BJ (cell line): ENCODE data around the gene PPP1R9A. TPM values are rescaled to one million over a fixed set of nuclear protein-coding genes. Genes with fewer than 3 reads are reported as not detected.

ENCODE experiments used
- CTCF ChIA-PET: fragments of 350-600 bp; formaldehyde crosslinking; extraction: SDS; loops from one replicate; lab custom pipeline; 2021; ENCODE audit warnings: antibody characterized with exemption, inconsistent platforms; lab: Yijun Ruan, JAX
- POLR2A ChIA-PET: fragments of 300-600 bp; sonication (Branson Sonifier 250); formaldehyde crosslinking; extraction: SDS; loops from one replicate; lab custom pipeline; 2021; ENCODE audit warnings: antibody characterized with exemption; lab: Charles Lee
- DNase-seq: peaks from one replicate; pipeline ENCODE4 v3.0.0-alpha.2; 2011; ENCODE audit warnings: low read depth
- H3K27me3 ChIP-seq: 2 replicates; pipeline ENCODE4 v1.6.0; 2011; ENCODE audit warnings: low read length; ENCODE audit not compliant: control insufficient read depth, insufficient read depth
- H3K36me3 ChIP-seq: 2 replicates; pipeline ENCODE4 v1.5.1; 2011; ENCODE audit warnings: low read length; ENCODE audit not compliant: control insufficient read depth, insufficient read depth
- H3K4me3 ChIP-seq: 2 replicates; pipeline ENCODE4 v1.5.1; 2011; ENCODE audit warnings: low read depth, mild to moderate bottlenecking, control low read depth, low read length
- polyA plus RNA-seq: library from polyadenylated mRNA; depleted of rRNA; stranded (reverse); fragments of >200 nt; gene quantifications from 2 replicates; pipeline ENCODE4 v1.2.3, GENCODE V29; 2011
- TF ChIP-seq, protein P1 (sequence below): IDR thresholded peaks from 2 replicates; pipeline ENCODE4 v1.5.1; 2011; ENCODE audit warnings: low read depth, mild to moderate bottlenecking, control low read depth, inconsistent platforms, low read length, moderate library complexity; ENCODE audit not compliant: insufficient read depth

The PPP1R9A gene
- polyA plus RNA-seq, 1 experiment: 0.09 TPM

DNA sequence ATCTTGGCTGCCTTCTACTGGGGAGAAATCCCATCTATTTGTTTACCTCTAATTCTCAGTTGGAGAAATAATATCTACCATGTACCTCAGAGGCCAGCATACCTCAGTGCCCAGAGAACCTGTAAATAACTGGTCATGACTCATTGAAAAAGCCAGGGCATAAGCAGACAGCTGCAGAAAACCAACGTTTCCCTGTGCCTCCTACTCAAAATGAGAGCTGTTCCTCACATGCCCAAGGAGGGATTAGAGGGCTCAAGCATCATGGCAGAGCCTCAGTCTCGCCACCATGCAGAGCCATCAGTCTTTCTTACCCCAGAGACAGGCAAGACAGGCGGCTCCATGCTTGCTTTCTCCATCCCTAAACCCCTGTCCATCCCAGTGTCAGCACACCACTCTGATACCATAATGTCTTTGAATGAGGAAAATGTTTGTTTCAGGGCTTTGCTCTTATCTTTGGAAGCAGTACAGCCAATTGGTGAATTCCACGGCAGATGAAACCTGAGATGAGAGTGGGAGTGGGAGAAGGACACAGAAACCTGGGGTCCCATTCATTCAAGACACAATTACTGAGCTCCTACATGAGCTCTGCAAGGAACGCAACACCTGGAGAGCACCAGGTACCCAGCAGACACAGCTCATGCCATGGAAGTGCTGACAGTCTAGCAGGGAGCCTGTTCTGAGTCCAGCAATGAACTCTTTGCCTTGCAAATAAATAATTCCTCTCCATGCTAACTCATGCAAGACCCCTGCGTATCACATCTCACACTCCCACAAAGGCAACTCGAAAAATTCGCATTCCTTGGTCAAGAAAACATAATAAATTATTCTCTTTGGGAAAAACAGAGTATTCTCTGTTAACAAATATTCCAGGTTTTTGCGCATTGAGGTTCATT, 395.9 kb downstream of the PPP1R9A start:
- Histone ChIP-seq H3K4me3 (no peak overlapping the region), H3K27me3 (no peaks in the 10 kb centered on the region), H3K36me3 (no peaks in the 10 kb centered on the region)
- TF ChIP-seq, protein P1, sequence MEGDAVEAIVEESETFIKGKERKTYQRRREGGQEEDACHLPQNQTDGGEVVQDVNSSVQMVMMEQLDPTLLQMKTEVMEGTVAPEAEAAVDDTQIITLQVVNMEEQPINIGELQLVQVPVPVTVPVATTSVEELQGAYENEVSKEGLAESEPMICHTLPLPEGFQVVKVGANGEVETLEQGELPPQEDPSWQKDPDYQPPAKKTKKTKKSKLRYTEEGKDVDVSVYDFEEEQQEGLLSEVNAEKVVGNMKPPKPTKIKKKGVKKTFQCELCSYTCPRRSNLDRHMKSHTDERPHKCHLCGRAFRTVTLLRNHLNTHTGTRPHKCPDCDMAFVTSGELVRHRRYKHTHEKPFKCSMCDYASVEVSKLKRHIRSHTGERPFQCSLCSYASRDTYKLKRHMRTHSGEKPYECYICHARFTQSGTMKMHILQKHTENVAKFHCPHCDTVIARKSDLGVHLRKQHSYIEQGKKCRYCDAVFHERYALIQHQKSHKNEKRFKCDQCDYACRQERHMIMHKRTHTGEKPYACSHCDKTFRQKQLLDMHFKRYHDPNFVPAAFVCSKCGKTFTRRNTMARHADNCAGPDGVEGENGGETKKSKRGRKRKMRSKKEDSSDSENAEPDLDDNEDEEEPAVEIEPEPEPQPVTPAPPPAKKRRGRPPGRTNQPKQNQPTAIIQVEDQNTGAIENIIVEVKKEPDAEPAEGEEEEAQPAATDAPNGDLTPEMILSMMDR: no peak
- ChIA-PET POLR2A (no interaction called here), CTCF (no interaction called here)
- DNase-seq: no peak

DNA sequence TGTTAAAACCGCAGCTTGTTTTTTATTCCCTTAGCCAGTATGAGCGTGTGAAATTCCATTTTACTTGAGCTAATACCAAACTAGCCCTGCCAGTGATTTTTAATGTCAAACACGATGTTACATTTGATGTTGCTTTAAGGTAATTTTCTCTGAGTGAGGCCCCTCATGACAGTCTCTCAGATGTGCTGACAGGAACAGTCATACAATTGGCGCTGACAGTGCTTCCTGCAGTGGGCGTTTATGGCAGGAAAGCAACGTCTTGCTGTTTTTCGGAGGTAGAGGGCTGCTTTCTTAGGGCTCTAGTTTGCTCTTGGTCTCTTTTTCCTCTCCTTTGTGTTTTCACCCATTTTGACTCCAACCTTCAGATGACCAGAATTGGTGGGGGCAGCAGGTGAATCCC, 397.6 kb downstream of the PPP1R9A start:
- POLR2A ChIA-PET: no interaction called here
- no peaks in the 10 kb centered on the region for H3K36me3 ChIP-seq
- no peak for DNase-seq
- H3K27me3 ChIP-seq: no peaks in the 10 kb centered on the region
- no peak overlapping the region for H3K4me3 ChIP-seq
- TF ChIP-seq, protein P1: no peak
- CTCF ChIA-PET: no interaction called here

DNA sequence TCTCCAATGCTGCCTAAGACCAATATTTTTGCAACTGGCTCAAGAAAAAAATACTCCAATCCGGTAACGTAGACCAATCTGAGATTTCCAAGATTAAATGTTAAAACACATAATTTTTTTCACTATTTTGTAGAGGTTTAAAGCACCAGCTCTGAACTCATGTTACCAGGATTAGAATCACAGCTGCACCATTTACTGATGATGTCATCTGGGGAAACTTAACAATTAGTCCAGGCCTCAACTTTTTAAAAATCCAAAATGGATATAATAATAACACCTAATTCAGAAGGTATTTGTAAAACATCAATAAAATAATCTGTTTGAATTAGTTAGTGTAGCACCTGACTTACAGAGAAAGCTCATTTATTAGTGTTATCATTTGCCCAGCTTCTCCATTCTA, 402.6 kb downstream of the PPP1R9A start:
- no peak overlapping the region for H3K4me3 ChIP-seq
- H3K27me3 ChIP-seq: no peaks in the 10 kb centered on the region
- H3K36me3 ChIP-seq: no peaks in the 10 kb centered on the region
- POLR2A ChIA-PET: no interaction called here
- no peak for DNase-seq
- CTCF ChIA-PET: interaction anchor here (0.6 kb wide), 1 partner anchor 14 kb away, joined by 3 read pairs; the partner anchor contains the start of gene PON1
- TF ChIP-seq, protein P1: no peak

DNA sequence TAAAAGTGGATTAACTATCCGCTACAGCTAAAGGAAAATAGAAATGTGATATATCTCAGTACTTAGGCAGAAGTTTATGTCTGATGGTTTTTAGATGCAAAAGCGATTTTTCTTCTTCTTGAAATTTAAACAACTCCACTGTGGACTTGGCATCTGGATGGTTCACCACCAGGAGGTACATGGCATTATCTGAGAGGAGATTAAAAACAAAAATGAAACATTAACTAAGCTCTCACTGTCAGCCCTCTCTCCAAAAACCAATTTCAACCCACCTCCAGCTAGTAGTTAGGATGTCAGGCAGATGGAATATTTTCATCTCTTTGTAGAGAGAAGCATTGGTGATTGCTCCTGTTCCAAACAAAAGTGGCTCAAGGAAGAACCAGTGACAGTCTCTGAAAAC, 404.0 kb downstream of the PPP1R9A start:
- no peak for DNase-seq
- CTCF ChIA-PET: interaction anchor here (0.9 kb wide), 1 partner anchor 11 kb away, joined by 4 read pairs; no protein-coding TSS in a partner anchor

DNA sequence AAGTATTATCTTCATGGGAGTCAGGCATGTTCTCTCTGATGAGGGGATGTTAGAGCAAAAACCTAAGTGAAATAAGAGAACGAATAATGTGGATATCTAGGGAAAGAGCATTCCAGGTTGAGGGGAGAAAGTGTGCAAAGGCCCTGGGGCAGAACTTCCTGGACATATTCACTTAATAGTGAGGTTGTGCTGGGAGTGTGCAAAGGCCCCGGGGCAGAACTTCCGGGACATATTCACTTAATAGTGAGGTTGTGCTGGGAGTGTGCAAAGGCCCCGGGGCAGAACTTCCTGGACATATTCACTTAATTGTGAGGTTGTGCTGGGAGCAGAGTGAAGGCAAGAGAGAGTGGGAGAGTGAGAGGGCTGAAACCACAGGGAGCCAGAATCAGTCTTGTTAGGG, 405.2 kb downstream of the PPP1R9A start:
- ChIA-PET CTCF (no interaction called here), POLR2A (no interaction called here)
- no peak for DNase-seq
- no peaks in the 10 kb centered on the region for H3K27me3 ChIP-seq
- H3K4me3 ChIP-seq: no peak overlapping the region
- TF ChIP-seq, protein P1: no peak
- H3K36me3 ChIP-seq: no peaks in the 10 kb centered on the region

More for the DNA sequence above, 404.0 kb downstream of the PPP1R9A start:
- Histone ChIP-seq H3K27me3 (no peaks in the 10 kb centered on the region), H3K4me3 (no peak overlapping the region), H3K36me3 (no peaks in the 10 kb centered on the region)
- TF ChIP-seq, protein P1: no peak
- POLR2A ChIA-PET: no interaction called here
